NB4 (cell line): ENCODE data around the gene PTPRK.

ENCODE experiments used
- MYC ChIP-seq: IDR thresholded peaks from 2 replicates; pipeline ENCODE4 v1.6.1; 2011; ENCODE audit warnings: low read depth, low read length
- POLR2A ChIP-seq: IDR thresholded peaks from 2 replicates; pipeline ENCODE4 v1.6.1; 2011; ENCODE audit warnings: mild to moderate bottlenecking; ENCODE audit not compliant: insufficient read length; ENCODE audit errors: extremely low read depth
- TF ChIP-seq, protein P1 (sequence below): IDR thresholded peaks from one replicate; pipeline ENCODE4 v1.5.1; 2012; ENCODE audit warnings: low read depth, low read length
- TF ChIP-seq, protein P2 (sequence below): IDR thresholded peaks from 2 replicates; pipeline ENCODE4 v1.6.1; 2011; ENCODE audit warnings: low read depth, low read length

- TF ChIP-seq, protein P1, sequence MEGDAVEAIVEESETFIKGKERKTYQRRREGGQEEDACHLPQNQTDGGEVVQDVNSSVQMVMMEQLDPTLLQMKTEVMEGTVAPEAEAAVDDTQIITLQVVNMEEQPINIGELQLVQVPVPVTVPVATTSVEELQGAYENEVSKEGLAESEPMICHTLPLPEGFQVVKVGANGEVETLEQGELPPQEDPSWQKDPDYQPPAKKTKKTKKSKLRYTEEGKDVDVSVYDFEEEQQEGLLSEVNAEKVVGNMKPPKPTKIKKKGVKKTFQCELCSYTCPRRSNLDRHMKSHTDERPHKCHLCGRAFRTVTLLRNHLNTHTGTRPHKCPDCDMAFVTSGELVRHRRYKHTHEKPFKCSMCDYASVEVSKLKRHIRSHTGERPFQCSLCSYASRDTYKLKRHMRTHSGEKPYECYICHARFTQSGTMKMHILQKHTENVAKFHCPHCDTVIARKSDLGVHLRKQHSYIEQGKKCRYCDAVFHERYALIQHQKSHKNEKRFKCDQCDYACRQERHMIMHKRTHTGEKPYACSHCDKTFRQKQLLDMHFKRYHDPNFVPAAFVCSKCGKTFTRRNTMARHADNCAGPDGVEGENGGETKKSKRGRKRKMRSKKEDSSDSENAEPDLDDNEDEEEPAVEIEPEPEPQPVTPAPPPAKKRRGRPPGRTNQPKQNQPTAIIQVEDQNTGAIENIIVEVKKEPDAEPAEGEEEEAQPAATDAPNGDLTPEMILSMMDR = no peak
- TF ChIP-seq POLR2A = no peak
- no peak for TF ChIP-seq MYC
- TF ChIP-seq, protein P2, sequence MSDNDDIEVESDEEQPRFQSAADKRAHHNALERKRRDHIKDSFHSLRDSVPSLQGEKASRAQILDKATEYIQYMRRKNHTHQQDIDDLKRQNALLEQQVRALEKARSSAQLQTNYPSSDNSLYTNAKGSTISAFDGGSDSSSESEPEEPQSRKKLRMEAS = no peak
Observed at GRCh38 chr6:128456510-128457230, 63.7 kb downstream of the PTPRK start.
